GM19372 (cell line): ENCODE data around the gene PKNOX2.

Experiments
- ATAC-seq: cut with Tn5 transposase; IDR thresholded peaks from one replicate; pipeline ENCODE4 v1.9.1; 2021; ENCODE audit warnings: mild to moderate bottlenecking, low read depth, moderate library complexity; ENCODE audit not compliant: unreplicated experiment

Gene PKNOX2

GRCh38 chr11:125164422-125165110 lies at the start of gene PKNOX2:
TSS of gene PKNOX2 (plus strand) at chr11:125164751. CDS start at chr11:125351306, 186,555 bp downstream.
- no peak for ATAC-seq

- no peak for ATAC-seq
Measured at GRCh38 chr11:125117429-125117828, 47.1 kb upstream of the PKNOX2 start.

GRCh38 chr11:125123194-125123946 lies 41.2 kb upstream of the PKNOX2 start:
- no peak for ATAC-seq

- ATAC-seq, result no peak
Measured at GRCh38 chr11:125123947-125124617, 40.5 kb upstream of the PKNOX2 start.

- ATAC-seq, result no peak
Measured at GRCh38 chr11:125124618-125124992, 39.9 kb upstream of the PKNOX2 start.

GRCh38 chr11:125128450-125128849 lies 36.1 kb upstream of the PKNOX2 start:
- no peak for ATAC-seq

- no peak for ATAC-seq
Measured at GRCh38 chr11:125129316-125129993, 35.1 kb upstream of the PKNOX2 start.

- ATAC-seq, result no peak
Measured at GRCh38 chr11:125132071-125132470, 32.5 kb upstream of the PKNOX2 start.

GRCh38 chr11:125132596-125132995 lies 32.0 kb upstream of the PKNOX2 start:
- ATAC-seq, result no peak

- ATAC-seq, result no peak
Measured at GRCh38 chr11:125136001-125136400, 28.6 kb upstream of the PKNOX2 start.

GRCh38 chr11:125138966-125139365 lies 25.6 kb upstream of the PKNOX2 start:
- no peak for ATAC-seq

- no peak for ATAC-seq
Measured at GRCh38 chr11:125139778-125140177, 24.8 kb upstream of the PKNOX2 start.

GRCh38 chr11:125140233-125140632 lies 24.3 kb upstream of the PKNOX2 start:
- no peak for ATAC-seq

GRCh38 chr11:125141178-125141577 lies 23.4 kb upstream of the PKNOX2 start:
- no peak for ATAC-seq

GRCh38 chr11:125141686-125142535 lies 22.6 kb upstream of the PKNOX2 start:
- no peak for ATAC-seq

- no peak for ATAC-seq
Measured at GRCh38 chr11:125146232-125146631, 18.3 kb upstream of the PKNOX2 start.

GRCh38 chr11:125147280-125147679 lies 17.3 kb upstream of the PKNOX2 start:
- no peak for ATAC-seq

GRCh38 chr11:125148011-125148410 lies 16.5 kb upstream of the PKNOX2 start:
- no peak for ATAC-seq

- no peak for ATAC-seq
Measured at GRCh38 chr11:125148743-125149142, 15.8 kb upstream of the PKNOX2 start.

- ATAC-seq, result no peak
Measured at GRCh38 chr11:125153837-125154236, 10.7 kb upstream of the PKNOX2 start.
